Nephron (organoid): ENCODE results near the gene ASPG.

Experiments used
- H3K27ac Mint-ChIP-seq, 3 experiments: 2 replicates each; pipeline ENCODE4 v1.8.0; 2020; ENCODE audit warnings: mixed read lengths in 3 of 3, mild to moderate bottlenecking in 2 of 3, moderate library complexity in 1 of 3
- H3K27me3 Mint-ChIP-seq: 2 replicates; pipeline ENCODE4 v1.8.0; 2021; ENCODE audit warnings: low read depth, mild to moderate bottlenecking, moderate library complexity, mixed read lengths
- H3K36me3 Mint-ChIP-seq: 2 replicates; pipeline ENCODE4 v1.8.0; 2020; ENCODE audit warnings: low read depth, mixed read lengths
- H3K4me1 Mint-ChIP-seq: 2 replicates; pipeline ENCODE4 v1.8.0; 2020; ENCODE audit warnings: mixed read lengths
- H3K4me3 Mint-ChIP-seq, 3 experiments: 2 replicates each; pipeline ENCODE4 v1.8.0; 2020; ENCODE audit warnings: mild to moderate bottlenecking in 3 of 3, mixed read lengths in 3 of 3, moderate library complexity in 2 of 3
- H3K9me3 Mint-ChIP-seq: 2 replicates; pipeline ENCODE4 v1.8.0; 2020; ENCODE audit warnings: mixed read lengths
- CTCF ChIP-seq, 3 experiments: fragments of 200-600 bp; sonication (generic); IDR thresholded peaks; one replicate each; pipeline ENCODE4 v1.5.0; 2021; ENCODE audit warnings: antibody characterized with exemption in 3 of 3; ENCODE audit not compliant: unreplicated experiment in 3 of 3

The ASPG gene

GRCh38 chr14:104085032-104085888, at the start of gene ASPG:
Gene ASPG (plus strand): TSS chr14:104085700. CDS start chr14:104085771, 71 bp downstream.
- H3K36me3 Mint-ChIP-seq, result no peaks in the 10 kb centered on the region
- H3K4me1 Mint-ChIP-seq, result peaks cover 15% of the 10 kb centered on the region
- H3K9me3 Mint-ChIP-seq, result no peaks in the 10 kb centered on the region
- peak within 1 kb of the TSS in 2 of 3 experiments; percentile 22 to 84 for H3K27ac Mint-ChIP-seq
- no peak for TF ChIP-seq CTCF (IDR thresholded peaks at IDR 0.05; ENCODE audit: unreplicated experiment in 3 of 3)
- H3K4me3 Mint-ChIP-seq, result peak within 1 kb of the TSS in 2 of 3 experiments; percentile 18 to 47
- H3K27me3 Mint-ChIP-seq, result peaks cover 25% of the 10 kb centered on the region

GRCh38 chr14:104036212-104036611, 49.3 kb upstream of the ASPG start:
- no peak for TF ChIP-seq CTCF (IDR thresholded peaks at IDR 0.05; ENCODE audit: unreplicated experiment in 3 of 3)
- H3K9me3 Mint-ChIP-seq, result no peaks in the 10 kb centered on the region
- peaks cover 5% of the 10 kb centered on the region for H3K4me1 Mint-ChIP-seq
- H3K4me3 Mint-ChIP-seq, result no peak overlapping the region
- peaks cover 25% of the 10 kb centered on the region for H3K27me3 Mint-ChIP-seq
- H3K36me3 Mint-ChIP-seq, result no peaks in the 10 kb centered on the region
- H3K27ac Mint-ChIP-seq, result no peak overlapping the region

GRCh38 chr14:104037074-104037473, 48.4 kb upstream of the ASPG start:
- H3K36me3 Mint-ChIP-seq, result no peaks in the 10 kb centered on the region
- no peak overlapping the region for H3K4me3 Mint-ChIP-seq
- H3K9me3 Mint-ChIP-seq, result no peaks in the 10 kb centered on the region
- H3K27ac Mint-ChIP-seq, result no peak overlapping the region
- peaks cover 5% of the 10 kb centered on the region for H3K4me1 Mint-ChIP-seq
- no peak for TF ChIP-seq CTCF (IDR thresholded peaks at IDR 0.05; ENCODE audit: unreplicated experiment in 3 of 3)
- peaks cover 25% of the 10 kb centered on the region for H3K27me3 Mint-ChIP-seq

GRCh38 chr14:104037903-104038302, 47.6 kb upstream of the ASPG start:
- TF ChIP-seq CTCF (IDR thresholded peaks at IDR 0.05; ENCODE audit: unreplicated experiment in 3 of 3), result no peak
- Mint-ChIP-seq H3K4me1 (peaks cover 5% of the 10 kb centered on the region), H3K27me3 (peaks cover 21% of the 10 kb centered on the region), H3K4me3 (no peak overlapping the region), H3K9me3 (no peaks in the 10 kb centered on the region), H3K36me3 (no peaks in the 10 kb centered on the region), H3K27ac (no peak overlapping the region)

GRCh38 chr14:104039214-104039613, 46.3 kb upstream of the ASPG start:
- TF ChIP-seq CTCF (IDR thresholded peaks at IDR 0.05; ENCODE audit: unreplicated experiment in 3 of 3), result no peak
- no peaks in the 10 kb centered on the region for H3K9me3 Mint-ChIP-seq
- H3K4me1 Mint-ChIP-seq, result peaks cover 5% of the 10 kb centered on the region
- no peak overlapping the region for H3K4me3 Mint-ChIP-seq
- H3K27me3 Mint-ChIP-seq, result peaks cover 16% of the 10 kb centered on the region
- H3K27ac Mint-ChIP-seq, result no peak overlapping the region
- no peaks in the 10 kb centered on the region for H3K36me3 Mint-ChIP-seq

- Mint-ChIP-seq H3K36me3 (no peaks in the 10 kb centered on the region), H3K27ac (no peak overlapping the region), H3K9me3 (peaks cover 6% of the 10 kb centered on the region), H3K27me3 (peaks cover 16% of the 10 kb centered on the region), H3K4me3 (no peak overlapping the region), H3K4me1 (peaks cover 5% of the 10 kb centered on the region)
- TF ChIP-seq CTCF (IDR thresholded peaks at IDR 0.05; ENCODE audit: unreplicated experiment in 3 of 3), result no peak
These were observed 45.0 kb upstream of the ASPG start for GRCh38 chr14:104040539-104040938.
